ENCODE measurements around the gene RPAP3.
"Not testable (repeated sequence)": the region's sequence is repeated elsewhere in the genome, so short reads cannot be mapped to it uniquely, and the experiment has no call there.

The RPAP3 gene

DNA sequence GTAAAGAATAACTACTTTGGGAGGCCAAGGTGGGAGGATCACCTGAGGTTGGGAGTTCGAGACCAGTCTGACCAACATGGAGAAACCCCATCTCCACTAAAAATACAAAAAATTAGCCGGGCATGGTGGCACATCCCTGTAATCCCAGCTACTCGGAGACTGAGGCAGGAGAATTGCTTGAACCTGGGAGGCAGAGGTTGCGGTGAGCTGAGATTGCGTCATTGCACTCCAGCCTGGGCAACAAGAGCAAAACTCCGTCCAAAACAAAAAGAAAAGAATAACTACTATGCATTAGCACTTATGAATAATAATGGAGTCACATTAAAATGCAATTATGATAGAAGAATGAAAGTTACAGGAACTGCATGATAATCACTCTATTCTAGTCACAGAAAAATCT, 37.9 kb downstream of the RPAP3 start:
- DNase-seq, result not testable (repeated sequence)

DNA sequence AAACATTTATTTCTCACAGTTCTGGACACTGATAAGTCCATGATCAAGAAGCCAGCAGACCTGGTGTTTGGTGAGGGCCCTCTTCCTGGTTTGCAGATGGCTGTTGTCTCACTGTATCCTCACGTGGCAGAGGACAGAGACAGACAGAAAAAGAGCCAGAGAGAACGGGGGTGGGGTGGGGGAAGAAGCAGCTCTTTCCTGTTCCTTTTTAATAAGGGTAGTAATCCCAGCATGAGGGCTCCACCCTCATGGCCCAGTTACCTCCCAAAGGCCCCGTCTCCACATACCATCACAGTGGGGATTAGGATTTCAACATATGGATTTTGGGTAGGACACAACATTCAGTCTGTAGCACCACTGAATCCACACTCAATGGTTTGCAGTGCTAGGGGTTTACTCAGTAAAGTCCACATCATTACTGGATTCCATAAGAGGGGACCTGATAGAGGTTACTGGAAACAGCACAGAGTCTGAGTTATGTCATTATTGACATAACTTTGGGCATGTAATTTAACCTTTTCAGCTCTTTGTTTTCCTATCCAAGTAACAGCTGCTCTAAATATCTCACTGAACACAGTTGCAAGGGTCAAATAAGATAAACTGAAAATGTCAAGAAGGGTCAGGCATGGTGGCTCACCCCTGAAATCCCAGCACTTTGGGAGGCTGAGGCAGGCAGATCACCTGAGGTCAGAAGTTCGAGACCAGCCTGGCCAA, 53.2 kb downstream of the RPAP3 start:
- no peak for DNase-seq

DNA sequence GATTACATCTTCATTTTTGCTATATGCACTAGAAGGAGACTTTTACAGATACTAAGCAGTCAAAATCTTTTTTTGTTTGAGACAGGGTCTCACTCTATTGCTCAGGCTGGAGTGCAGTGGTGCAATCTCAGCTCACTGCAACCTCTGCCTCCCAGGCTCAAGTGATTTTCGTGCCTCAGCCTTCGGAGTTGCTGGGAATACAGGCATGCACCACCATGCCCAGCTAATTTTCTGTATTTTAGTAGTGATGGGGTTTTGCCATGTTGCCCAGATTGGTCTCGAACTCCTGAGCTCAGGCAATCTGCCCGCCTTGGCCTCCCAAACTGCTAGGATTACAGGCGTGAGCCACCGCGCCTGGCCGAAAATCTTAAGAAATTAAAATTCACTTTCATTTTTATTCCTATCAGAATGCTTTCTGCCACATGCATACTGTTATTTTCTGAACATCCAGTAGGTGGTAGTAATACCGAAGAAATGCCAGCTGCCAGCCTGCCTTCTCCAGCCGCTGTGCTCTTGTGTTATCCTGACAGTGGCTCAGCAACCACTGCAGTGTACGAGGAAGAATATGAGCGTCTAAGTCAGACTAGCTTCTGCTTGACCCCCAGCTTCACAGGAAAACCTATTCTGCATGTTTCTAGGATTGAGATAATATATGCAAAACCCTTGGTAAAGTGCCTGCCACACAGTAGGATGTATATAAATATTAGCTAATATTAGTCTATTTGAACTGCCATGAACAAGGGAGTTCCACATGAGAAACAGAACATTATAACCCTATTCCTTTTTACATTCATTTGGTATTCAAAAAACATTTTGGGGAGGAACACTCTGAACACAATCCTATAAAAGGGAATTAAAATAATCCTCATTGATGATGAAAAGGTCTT, 54.2 kb downstream of the RPAP3 start:
- peak; percentile 74 for DNase-seq

DNA sequence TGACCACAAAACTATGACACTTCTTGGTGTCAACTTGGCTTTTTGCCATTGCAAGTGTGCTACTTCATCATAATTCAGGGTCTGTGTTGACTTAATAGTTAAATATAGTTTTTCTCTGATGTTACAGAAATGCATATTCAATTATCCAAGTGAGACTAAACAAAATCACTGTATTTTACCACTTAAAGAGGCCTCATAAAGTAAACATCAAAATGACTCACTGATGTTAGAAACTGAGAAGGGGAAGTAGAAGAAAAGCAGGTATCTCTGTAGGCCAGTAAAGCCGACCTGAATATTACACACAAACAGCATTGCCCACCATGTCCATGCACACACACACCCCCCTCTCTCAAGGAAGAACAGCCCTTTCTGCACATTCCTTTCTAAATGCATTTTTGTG, 55.4 kb downstream of the RPAP3 start:
- no peak for DNase-seq

DNA sequence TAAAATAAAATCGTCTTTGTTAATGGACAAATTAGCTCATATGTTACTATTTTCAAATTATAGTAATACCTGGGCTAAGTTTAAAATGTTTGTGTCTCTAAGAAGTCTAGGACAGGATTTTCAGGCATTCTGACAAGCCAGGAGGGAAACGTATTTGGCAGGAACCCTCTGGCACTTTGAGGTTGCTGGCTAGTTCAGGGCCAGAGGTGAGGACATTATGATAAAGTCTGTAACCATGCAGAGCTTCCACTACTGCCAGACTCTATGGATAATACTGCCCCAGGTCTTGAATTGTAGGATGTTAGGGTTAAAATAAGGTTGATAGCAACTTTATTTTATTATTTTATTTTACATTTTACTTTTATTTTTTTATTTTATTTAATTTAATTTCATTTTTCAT, 56.4 kb downstream of the RPAP3 start:
- DNase-seq, result no peak

DNA sequence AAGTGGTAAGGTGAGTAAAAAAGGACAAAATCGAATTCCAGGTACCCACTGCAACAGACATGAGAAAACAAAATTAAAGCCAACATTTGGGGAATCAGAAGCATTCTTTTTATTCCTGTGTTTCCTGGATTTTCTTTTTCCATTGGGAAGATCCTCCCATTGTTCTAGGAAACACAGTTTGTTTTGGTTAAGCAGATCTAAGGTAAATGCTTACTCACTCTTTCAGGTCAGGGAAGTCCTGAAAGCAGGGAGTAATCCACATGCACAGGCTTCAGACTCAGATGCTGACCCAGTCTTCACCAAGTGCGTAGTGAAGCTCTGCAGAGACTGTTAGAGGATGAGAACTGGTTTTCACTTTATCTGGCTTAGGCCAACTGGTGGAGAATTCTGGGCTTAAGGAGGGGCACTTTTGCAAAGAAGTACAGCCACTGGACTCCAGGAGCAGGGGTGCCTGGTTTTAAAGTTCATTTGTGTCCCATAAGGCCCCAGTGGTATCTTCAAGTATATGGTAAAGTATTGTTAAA, 57.7 kb downstream of the RPAP3 start:
- DNase-seq, result no peak

DNA sequence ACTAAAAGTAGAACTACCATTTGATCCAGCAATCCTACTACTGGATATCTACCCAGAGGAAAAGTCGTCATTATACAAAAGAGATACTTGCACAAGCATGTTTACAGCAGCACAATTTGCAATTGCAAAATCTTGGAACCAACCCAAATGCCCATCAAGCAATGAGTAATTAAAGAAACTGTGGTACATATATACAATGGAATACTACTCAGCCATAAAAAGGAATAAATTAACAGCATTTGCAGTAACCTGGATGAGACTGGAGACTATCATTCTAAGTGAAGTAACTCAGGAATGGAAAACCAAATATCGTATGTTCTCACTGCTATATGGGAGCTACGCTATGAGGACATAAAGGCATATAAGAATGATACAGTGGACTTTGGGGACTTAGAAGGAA, 63.5 kb downstream of the RPAP3 start:
- DNase-seq, result not testable (repeated sequence)

DNA sequence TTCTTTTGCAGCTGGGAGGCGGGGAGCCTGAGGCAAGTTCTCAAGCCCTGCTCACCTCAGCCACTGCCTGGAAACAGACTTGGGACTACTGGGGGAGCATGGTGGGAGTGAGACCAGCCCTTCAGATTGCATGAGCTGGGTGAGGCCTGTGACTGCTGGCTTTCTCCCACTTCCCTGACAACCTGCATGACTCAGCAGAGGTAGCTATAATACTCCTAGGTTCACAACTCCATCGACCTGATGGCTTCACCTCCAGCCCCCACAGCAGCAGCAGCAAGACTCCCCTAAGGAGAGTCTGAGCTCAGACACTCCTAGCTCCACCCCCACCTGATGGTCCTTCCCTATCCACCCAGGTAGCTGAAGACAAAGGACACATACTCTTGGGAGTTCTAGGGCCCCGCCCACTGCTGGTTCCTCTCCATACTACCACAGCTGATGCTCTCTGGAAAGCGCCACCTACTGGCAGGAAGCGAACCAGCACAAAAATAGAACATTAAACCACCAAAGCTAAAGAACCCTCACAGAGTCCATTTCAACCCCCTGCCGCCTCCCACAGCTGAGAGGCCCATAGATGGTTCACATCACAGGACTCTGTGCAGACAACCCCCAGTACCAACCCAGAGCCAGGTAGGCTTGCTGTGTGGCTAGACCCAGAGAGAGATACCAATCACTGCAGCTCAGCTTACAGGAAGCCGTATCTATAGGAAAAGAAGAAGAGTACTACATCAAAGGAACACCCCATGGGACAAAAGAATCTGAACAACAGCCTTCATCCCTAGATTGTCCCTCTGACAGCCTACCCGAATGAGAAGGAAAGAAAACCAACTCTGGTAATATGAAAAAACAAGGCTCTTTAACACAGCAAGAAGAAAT, 68.7 kb downstream of the RPAP3 start:
- DNase-seq, result peak; percentile 47

DNA sequence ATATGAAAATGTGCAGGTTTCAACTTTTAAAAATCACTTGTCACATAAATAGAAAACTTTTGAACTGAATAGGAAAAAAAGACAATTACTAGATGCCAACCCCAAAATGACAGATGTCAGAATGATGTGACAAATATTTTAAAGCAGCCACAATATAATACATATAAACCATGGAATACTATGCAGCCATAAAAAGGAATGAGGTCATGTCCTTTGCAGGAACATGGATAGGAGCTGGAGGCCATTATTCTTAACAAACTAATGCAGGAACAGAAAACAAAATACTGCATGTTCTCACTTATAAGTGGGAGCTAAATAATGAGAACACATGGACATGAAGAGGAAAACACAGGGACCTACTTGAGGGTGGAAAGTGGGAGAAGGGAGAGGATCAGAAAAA, 70.1 kb downstream of the RPAP3 start:
- not testable (repeated sequence) for DNase-seq

DNA sequence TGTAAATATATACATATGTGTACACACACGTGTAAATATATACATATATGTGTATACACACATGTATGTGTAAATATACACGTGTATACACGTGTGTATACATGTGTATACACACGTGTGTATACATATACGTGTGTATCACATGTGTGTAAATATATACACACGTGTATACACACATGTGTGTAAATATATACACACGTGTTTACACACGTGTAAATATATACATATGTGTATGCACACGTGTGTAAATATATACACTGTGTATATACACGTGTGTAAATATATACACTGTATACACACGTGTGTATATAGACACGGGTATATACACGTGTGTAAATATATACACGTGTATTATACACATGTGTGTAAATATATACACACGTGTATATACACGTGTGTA, 71.7 kb downstream of the RPAP3 start:
- no peak for DNase-seq

DNA sequence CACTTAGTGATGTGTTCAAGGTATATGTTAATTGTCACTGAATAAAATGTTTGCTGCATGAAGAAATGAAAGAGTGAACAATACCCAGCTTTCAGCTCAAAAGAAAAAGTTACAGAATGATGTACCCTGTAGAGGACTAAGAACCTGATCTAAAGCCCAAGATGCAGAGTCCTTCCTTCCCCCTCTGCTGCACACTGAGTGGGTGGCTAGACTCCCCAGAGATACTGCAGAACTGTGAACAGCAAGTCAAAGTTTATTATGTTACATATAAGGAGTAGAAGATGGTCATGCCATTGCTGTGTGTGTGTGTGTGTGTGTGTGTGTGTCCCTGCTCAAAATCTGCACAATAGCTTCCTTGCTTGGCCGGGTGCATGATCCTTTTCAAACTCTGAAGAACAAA, 83.9 kb downstream of the RPAP3 start:
- no peak for DNase-seq

DNA sequence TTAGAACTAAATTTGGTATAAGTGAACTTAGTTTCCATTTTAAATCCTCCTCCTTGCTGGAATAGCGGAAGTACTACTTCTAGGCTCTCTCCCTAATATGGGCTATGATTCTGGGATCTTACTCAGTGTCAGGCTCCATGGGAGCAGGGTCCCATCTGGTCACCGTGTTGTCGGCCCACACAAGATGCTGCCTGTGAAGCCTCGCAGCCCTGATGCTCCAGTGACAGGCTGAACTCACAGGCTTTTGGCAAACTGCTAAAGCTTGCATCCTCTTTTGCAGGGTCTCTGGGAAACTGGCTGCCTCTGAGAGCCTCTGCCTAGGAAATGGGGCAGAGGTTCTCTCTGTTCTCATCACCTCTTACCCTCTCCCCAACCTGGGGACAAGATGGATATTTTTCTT, 88.4 kb downstream of the RPAP3 start:
- no peak for DNase-seq

DNA sequence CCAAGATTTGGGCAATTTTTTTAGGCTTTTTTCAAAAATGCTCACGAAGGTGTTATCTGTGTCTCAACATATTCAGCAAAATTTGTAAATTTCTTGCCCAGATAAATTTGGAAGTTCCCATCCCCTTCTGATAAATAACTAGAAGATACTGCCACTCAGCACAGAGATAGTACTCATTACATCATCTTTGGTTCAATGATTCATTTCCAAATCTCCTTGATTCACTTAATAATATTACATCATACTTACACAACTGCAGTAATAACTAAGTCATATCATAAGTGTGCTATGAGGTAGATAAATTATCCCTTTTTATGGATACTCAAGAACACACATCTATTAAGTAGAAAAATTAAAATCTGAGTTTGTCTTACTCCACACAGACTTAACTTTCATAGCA, 89.4 kb downstream of the RPAP3 start:
- DNase-seq, result no peak

DNA sequence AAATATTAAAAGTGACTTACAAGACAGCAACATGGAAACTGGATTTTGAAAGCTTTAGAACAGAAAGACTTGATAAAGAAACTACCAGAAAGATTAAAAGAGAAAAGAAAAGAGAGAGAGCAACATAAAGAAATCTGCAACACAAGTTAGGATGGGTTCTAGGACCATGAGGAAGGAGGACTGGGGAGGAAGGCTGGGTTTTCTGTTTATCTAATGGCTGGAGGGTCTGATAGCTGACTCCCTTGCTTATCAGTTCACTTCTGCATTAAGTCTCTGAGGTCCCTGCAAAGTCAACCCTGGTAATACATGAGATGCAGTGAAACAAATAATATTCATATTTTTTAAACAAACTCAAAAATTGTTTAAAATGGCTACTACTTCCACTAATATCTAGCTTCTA, 90.1 kb downstream of the RPAP3 start:
- DNase-seq, result no peak

DNA sequence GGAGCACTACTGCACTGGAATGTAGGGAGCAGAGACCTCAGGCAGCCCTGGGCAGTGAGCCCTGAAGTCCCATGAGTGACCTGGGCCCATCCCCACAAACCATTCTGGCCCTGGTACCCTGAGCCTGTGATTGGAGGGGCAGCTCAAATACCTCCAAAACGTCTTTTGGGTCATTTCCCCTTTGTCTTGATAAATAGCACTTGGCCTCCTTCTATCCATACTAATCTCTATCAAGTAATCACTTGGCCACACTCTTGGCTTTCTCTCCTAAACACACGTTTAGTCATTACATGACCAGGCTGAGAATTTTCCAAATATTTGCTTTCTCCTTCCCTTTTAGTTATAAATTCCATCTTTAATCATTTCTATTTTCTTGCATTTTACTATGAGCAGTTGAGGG, 91.3 kb downstream of the RPAP3 start:
- DNase-seq, result no peak

DNA sequence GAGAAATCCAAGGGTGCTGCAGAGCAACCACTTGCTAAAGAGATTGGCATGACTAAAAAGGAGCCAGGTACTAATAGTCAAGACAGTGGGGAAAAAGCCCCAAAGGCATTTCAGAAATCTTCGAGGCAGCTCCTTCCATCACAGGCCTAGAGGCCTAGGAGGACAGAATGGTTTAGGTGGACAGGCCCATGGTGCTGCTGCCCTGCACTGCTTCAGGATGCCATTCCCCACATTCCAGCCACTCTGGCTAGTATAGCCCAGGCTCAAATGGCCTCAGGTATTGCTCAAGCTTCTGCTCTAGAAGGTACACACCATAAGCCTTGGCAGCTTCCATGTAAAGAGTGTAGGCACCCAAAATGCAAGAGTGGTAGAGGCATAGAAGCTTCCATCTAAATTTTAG, 92.9 kb downstream of the RPAP3 start:
- DNase-seq, result no peak

DNA sequence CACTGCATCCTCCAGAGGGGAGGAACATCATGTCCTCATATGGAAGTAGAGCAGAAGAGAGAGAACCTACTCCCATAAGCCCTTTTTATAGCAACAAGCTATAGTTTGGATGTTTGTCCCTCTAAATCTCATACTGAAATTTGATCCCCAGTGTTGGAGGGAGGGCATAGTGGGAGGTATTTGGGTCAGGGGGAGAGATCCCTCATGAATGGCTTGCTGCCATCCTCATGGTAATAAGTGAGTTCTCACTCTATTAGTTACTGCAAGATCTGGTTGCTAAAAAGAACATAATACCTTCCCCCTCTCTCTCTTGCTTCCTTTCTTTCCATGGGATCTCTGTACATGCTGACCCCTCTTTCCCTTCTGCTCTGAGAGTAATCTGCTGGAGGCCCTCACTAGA, 93.9 kb downstream of the RPAP3 start:
- no peak for DNase-seq
